AG04449 (cell line): ENCODE data around the gene CDH8.

Source experiments
- CTCF ChIA-PET: fragments of 350-600 bp; formaldehyde crosslinking; extraction: SDS; loops from one replicate; lab custom pipeline; 2021; ENCODE audit warnings: antibody characterized with exemption; lab: Yijun Ruan, JAX
- POLR2A ChIA-PET: fragments of 400-600, 350-600 bp; formaldehyde crosslinking; extraction: SDS; loops from one replicate; lab custom pipeline; 2020; ENCODE audit warnings: antibody characterized with exemption, inconsistent platforms; lab: Yijun Ruan, JAX
- DNase-seq: peaks from one replicate; pipeline ENCODE4 v3.0.0-alpha.2; 2010; ENCODE audit warnings: low read depth, low spot score
- H3K4me3 ChIP-seq: 2 replicates; pipeline ENCODE4 v1.5.1; 2011; ENCODE audit warnings: low read depth, mild to moderate bottlenecking, control low read depth, low read length
- CTCF ChIP-seq: IDR thresholded peaks from one replicate; pipeline ENCODE4 v1.5.1; 2011; ENCODE audit warnings: mild to moderate bottlenecking, moderate library complexity, low read length, control low read depth, inconsistent platforms; ENCODE audit not compliant: insufficient read depth; ENCODE audit errors: missing control alignments

The CDH8 gene

DNA sequence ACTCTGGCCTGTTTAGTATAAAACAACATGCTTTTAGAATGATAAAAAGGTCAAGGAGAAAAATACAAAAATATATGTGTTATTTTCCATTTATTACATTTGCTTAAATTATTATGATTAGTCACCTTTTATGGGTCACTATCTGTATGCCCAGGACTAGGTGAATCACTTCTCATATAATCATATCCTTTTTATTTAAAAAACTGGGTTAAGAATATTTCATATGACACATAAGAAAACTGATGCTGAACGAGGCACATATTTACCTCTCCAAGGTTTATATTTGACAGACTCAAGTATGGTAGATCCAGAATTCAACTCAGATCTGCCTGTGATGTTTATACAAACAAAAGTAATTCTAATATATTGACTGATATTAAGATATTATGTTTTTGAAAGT is 134.5 kb downstream of the CDH8 start:
- TF ChIP-seq CTCF, result no peak
- H3K4me3 ChIP-seq, result no peak overlapping the region
- ChIA-PET POLR2A (no interaction called here), CTCF (no interaction called here)
- no peak for DNase-seq

DNA sequence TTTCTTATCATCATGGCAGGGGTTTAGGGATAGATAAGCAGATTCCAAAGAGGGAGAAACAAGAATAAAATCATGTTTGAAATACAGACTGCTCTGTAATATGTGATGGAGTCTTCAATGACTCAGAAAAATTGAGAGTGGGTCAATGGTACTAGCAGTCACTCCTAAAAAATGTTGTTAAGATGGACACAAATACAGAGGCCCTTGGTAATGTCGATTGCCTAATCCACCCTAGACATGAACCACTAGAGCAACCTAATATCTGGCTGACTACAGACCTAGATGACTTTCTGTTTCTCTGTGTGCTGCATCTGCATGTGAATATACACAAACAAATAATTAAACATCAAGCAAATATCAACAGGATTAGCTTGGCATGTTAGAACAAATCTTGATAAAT is 135.8 kb downstream of the CDH8 start:
- ChIA-PET POLR2A (no interaction called here), CTCF (no interaction called here)
- H3K4me3 ChIP-seq, result no peak overlapping the region
- peak; percentile 42 for DNase-seq
- TF ChIP-seq CTCF, result no peak

GRCh38 chr16:61897657-61898056 is 138.6 kb downstream of the CDH8 start:
- no peak for TF ChIP-seq CTCF
- CTCF ChIA-PET, result no interaction called here
- POLR2A ChIA-PET, result no interaction called here

GRCh38 chr16:61892531-61892930 is 143.7 kb downstream of the CDH8 start:
- ChIA-PET CTCF (no interaction called here), POLR2A (no interaction called here)
- H3K4me3 ChIP-seq, result no peak overlapping the region
- DNase-seq, result no peak
- TF ChIP-seq CTCF, result no peak

More at GRCh38 chr16:61897657-61898056, 138.6 kb downstream of the CDH8 start:
- DNase-seq, result no peak
- no peak overlapping the region for H3K4me3 ChIP-seq

DNA sequence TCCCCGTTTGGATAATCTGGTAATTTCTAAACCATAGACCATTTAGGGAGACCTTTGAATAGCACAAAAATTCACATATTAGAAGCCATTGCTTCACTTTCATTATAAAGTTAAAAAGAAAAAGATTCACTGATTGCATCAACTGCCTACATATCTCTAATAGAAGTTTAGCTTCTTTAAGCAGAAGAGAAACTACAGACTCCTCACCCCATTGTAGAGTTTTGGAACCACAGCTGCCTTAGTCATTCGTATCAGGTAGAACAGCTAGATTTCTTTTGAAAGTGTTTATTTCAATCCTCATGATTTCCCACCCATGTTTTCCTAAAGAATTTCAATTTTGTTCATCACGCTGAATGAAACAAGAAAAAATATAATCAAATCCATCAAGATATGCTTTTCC is 144.8 kb downstream of the CDH8 start:
- H3K4me3 ChIP-seq, result no peak overlapping the region
- POLR2A ChIA-PET, result no interaction called here
- CTCF ChIA-PET, result no interaction called here
- no peak for DNase-seq
- TF ChIP-seq CTCF, result no peak

GRCh38 chr16:61890386-61890785 is 145.9 kb downstream of the CDH8 start:
- H3K4me3 ChIP-seq, result no peak overlapping the region
- ChIA-PET CTCF (no interaction called here), POLR2A (no interaction called here)
- TF ChIP-seq CTCF, result no peak
- DNase-seq, result no peak

DNA sequence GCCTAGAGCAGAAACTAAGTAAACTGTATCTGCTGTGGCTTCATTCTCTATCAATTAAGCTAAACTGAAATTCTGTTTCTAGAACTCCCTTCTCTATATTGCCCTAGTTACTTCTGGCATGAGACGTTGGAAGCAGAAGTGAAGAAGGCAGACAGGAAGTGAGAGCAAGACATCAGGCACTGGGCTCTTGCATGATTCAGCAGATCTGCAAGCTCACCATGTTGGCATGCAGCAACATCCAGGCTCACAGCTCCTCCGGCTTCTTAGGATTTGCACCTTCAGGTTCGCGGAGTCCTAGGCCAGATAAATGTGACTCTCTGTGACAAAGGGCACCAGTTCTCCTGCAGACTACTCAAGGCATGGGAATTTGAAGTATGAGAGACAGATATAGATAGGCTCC is 148.3 kb downstream of the CDH8 start:
- ChIA-PET CTCF (no interaction called here), POLR2A (no interaction called here)
- no peak overlapping the region for H3K4me3 ChIP-seq
- no peak for TF ChIP-seq CTCF
- DNase-seq, result peak; percentile 63
